T-cell (primary cell): Measurements from ENCODE around the gene GPR32. TPM values are rescaled to one million over a fixed set of nuclear protein-coding genes. Genes with fewer than 3 reads are reported as not detected.
"Not testable (repeated sequence)": the region's sequence is repeated elsewhere in the genome, so short reads cannot be mapped to it uniquely, and the experiment has no call there.

Source experiments
- ATAC-seq, 4 experiments: fragments of 200-7000 bp in 3 of 4; fragments of 150-1000 bp in 1 of 4; cut with Tn5 transposase; replicated peaks in 1 of 4; 1 replicate in 3 of 4; 2 replicates in 1 of 4; pipeline ENCODE4 v1.10.0; 2021; ENCODE audit warnings: moderate library complexity in 3 of 4, mild to moderate bottlenecking in 2 of 4, moderate number of reproducible peaks in 1 of 4
- CTCF ChIA-PET, 2 donors: fragments of 300-600 bp; sonication (Branson Sonifier 250); formaldehyde crosslinking; loops; one replicate each; lab custom pipeline; 2022; ENCODE audit warnings: antibody characterized with exemption in 2 of 2; lab: Charles Lee
- POLR2A ChIA-PET, 2 donors: fragments of 300-600 bp; sonication (Branson Sonifier 250); formaldehyde crosslinking; loops; one replicate each; lab custom pipeline; 2022; ENCODE audit warnings: antibody characterized with exemption in 2 of 2; lab: Charles Lee
- DNase-seq, 35 experiments: peaks; one replicate each; pipeline versions ENCODE4 v3.0.0 to v3.0.0-alpha.2; 2013 to 2023
- H3K27ac ChIP-seq: one replicate; pipeline ENCODE4 v1.5.1; 2013; ENCODE audit warnings: low read length
- H3K27me3 ChIP-seq, 2 experiments: replicated peaks in 1 of 2; 1 replicate in 1 of 2; 2 replicates in 1 of 2; pipeline versions ENCODE4 v1.6.1 to v1.7.0; 2013; ENCODE audit warnings: low read length in 1 of 2, mixed read lengths in 1 of 2; ENCODE audit not compliant: control insufficient read depth in 2 of 2, insufficient read depth in 2 of 2; ENCODE audit errors: extremely low read depth in 1 of 2
- H3K36me3 ChIP-seq, 2 donors: 1 replicate in 1 of 2; 2 replicates in 1 of 2; pipeline versions ENCODE4 v1.6.1 to v1.7.0; 2013; ENCODE audit warnings: low read length in 1 of 2; ENCODE audit not compliant: control insufficient read depth in 2 of 2, insufficient read depth in 1 of 2; ENCODE audit errors: extremely low read depth in 1 of 2
- H3K4me1 ChIP-seq, 2 experiments: 1 replicate in 1 of 2; 2 replicates in 1 of 2; pipeline versions ENCODE4 v1.6.1 to v1.7.0; 2013; ENCODE audit warnings: low read length in 2 of 2, mixed read lengths in 1 of 2; ENCODE audit not compliant: insufficient read depth in 2 of 2, control insufficient read depth in 1 of 2; ENCODE audit errors: extremely low read depth in 1 of 2
- H3K4me3 ChIP-seq, 2 donors: 1 replicate in 1 of 2; 2 replicates in 1 of 2; pipeline versions ENCODE4 v1.5.1 to v1.7.0; 2013; ENCODE audit warnings: mild to moderate bottlenecking in 2 of 2, low read length in 1 of 2, moderate library complexity in 1 of 2; ENCODE audit not compliant: control insufficient read depth in 1 of 2; ENCODE audit errors: extremely low read depth in 1 of 2
- H3K9me3 ChIP-seq: 2 replicates; pipeline ENCODE4 v1.7.0; 2013
- H3K27ac Mint-ChIP-seq, 2 donors: one replicate each; pipeline ENCODE4 v1.8.0; 2020 to 2021; ENCODE audit warnings: mild to moderate bottlenecking in 2 of 2, mixed read lengths in 2 of 2
- H3K27me3 Mint-ChIP-seq, 2 donors: one replicate each; pipeline ENCODE4 v1.8.0; 2021 to 2022; ENCODE audit warnings: mixed read lengths in 2 of 2
- H3K36me3 Mint-ChIP-seq: one replicate; pipeline ENCODE4 v1.8.0; 2021; ENCODE audit warnings: mixed read lengths
- H3K4me1 Mint-ChIP-seq, 3 donors: one replicate each; pipeline ENCODE4 v1.8.0; 2020 to 2022; ENCODE audit warnings: mixed read lengths in 3 of 3, mild to moderate bottlenecking in 1 of 3
- H3K4me3 Mint-ChIP-seq, 3 donors: one replicate each; pipeline ENCODE4 v1.8.0; 2020 to 2022; ENCODE audit warnings: mild to moderate bottlenecking in 3 of 3, mixed read lengths in 3 of 3, moderate library complexity in 3 of 3
- H3K9me3 Mint-ChIP-seq, 3 donors: one replicate each; pipeline ENCODE4 v1.8.0; 2020 to 2022; ENCODE audit warnings: mixed read lengths in 3 of 3
- WGBS: methylation state at CpG from one replicate; pipeline ENCODE4 v1.1.5; 2013; ENCODE audit warnings: missing lambda C conversion rate; ENCODE audit not compliant: insufficient coverage; 5-methylcytosine and 5-hydroxymethylcytosine counted together
- total RNA-seq, 35 experiments: library from RNA in 6 of 35; stranded (reverse) in 6 of 35; fragments of 120-200 nt in 1 of 35; gene quantifications; one replicate each; pipeline versions ENCODE4 v1.2.1 to v1.2.4 and lab custom pipeline; 2013 to 2026

Gene GPR32
- total RNA-seq, 5 donors from 2014 or later (not counting 1 experiment from before 2014, with no cell fraction given): not detected

DNA sequence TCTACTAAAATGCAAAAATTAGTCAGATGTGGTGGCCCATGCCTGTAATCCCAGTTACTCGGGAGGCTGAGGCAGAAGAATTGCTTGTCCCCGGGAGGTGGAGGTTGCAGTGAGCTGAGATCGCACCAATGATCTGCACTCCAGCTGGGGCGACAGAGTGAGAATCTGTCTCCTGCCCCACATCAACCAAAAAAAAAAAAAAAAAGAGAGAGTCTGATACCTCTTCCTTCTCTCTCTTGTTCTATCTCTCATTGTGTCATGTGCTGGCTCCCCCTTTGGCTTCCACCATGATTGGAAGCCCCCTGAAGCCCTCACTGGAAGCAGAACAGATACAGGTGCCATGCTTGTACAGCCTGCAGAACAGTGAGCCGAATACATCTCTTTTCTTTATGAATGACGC lies 26.7 kb upstream of the GPR32 start:
- H3K4me3 Mint-ChIP-seq: no peak overlapping the region
- DNase-seq: no peak
- WGBS: 93% methylated on average over 3 of the region's 6 CpGs

DNA sequence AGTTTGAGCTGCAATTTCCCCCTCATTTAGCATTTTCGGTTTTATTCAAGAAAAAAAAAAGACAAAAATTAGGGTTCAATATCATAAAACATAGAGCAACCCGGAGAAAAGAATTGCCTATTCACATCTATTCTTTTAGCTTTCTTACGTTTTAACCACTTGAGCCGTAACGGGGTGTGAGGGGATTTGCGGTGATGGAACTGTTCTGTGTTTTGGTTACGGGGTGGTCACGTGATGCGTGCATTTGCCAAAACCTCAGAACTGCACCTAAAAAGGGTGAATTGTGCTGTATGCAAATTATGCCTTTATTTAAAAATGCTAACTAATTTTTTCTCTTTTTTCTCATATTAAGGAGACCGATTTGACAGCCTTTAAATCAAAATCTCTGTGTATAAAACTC lies 25.0 kb upstream of the GPR32 start:
- Mint-ChIP-seq H3K9me3 (no peaks in the 10 kb centered on the region), H3K4me3 (no peak overlapping the region), H3K4me1 (no peaks in the 10 kb centered on the region), H3K27me3 (peaks cover 27 to 40% of the 10 kb centered on the region in 2 donors), H3K27ac (no peak overlapping the region), H3K36me3 (no peaks in the 10 kb centered on the region)
- DNase-seq: no peak
- Histone ChIP-seq H3K4me3 (no peak overlapping the region), H3K36me3 (no peaks in the 10 kb centered on the region), H3K9me3 (no peaks in the 10 kb centered on the region), H3K27ac (no peak overlapping the region), H3K4me1 (no peaks in the 10 kb centered on the region), H3K27me3 (peaks cover 0 to 38% of the 10 kb centered on the region in 2 experiments)
- ChIA-PET CTCF (interaction anchor here in 1 of 2 donors (0.6 kb wide), 1 partner anchor 10 kb away, joined by 8 read pairs; no protein-coding TSS in a partner anchor), POLR2A (no interaction called here)
- no CpG with 5 or more reads among the region's 10 CpGs for WGBS
- ATAC-seq: no peak

More for the DNA sequence above, 26.7 kb upstream of the GPR32 start:
- Histone ChIP-seq H3K36me3 (no peaks in the 10 kb centered on the region), H3K27ac (no peak overlapping the region), H3K4me3 (no peak overlapping the region), H3K4me1 (no peaks in the 10 kb centered on the region), H3K9me3 (no peaks in the 10 kb centered on the region), H3K27me3 (peaks cover 0 to 47% of the 10 kb centered on the region in 2 experiments)
- ChIA-PET CTCF (no interaction called here), POLR2A (no interaction called here)
- Mint-ChIP-seq H3K9me3 (no peaks in the 10 kb centered on the region), H3K27ac (no peak overlapping the region), H3K4me1 (peaks cover 0 to 7% (median 0%) of the 10 kb centered on the region in 3 donors), H3K27me3 (peaks cover 40 to 52% of the 10 kb centered on the region in 2 donors), H3K36me3 (no peaks in the 10 kb centered on the region)
- ATAC-seq: no peak

DNA sequence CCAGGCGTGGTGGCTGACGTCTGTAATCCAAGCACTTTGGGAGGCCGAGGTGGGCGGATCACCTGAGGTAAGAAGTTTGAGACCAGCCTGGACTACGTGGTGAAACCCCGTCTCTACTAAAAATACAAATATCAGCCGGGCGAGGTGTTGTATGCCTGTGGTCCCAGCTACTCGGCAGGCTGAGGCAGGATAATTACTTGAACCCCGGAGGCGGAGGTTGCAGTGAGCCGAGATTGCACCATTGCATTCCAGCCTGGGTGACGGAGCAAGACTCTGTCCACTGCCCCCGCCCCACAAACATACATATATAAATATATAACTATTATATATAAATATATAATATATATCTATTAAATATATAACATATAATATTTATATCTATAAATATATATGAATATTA lies 23.1 kb upstream of the GPR32 start:
- peaks cover 0 to 22% of the 10 kb centered on the region in 2 experiments for H3K27me3 ChIP-seq
- DNase-seq, CTCF ChIA-PET, H3K9me3 Mint-ChIP-seq, H3K27ac ChIP-seq, H3K9me3 ChIP-seq, H3K4me3 Mint-ChIP-seq, H3K36me3 ChIP-seq, H3K36me3 Mint-ChIP-seq, H3K4me3 ChIP-seq, H3K4me1 ChIP-seq, ATAC-seq, H3K27ac Mint-ChIP-seq, H3K4me1 Mint-ChIP-seq, POLR2A ChIA-PET: not testable (repeated sequence)
- 94% methylated on average over 6 of the region's 14 CpGs for WGBS
- H3K27me3 Mint-ChIP-seq: peaks cover 18 to 22% of the 10 kb centered on the region in 2 donors

DNA sequence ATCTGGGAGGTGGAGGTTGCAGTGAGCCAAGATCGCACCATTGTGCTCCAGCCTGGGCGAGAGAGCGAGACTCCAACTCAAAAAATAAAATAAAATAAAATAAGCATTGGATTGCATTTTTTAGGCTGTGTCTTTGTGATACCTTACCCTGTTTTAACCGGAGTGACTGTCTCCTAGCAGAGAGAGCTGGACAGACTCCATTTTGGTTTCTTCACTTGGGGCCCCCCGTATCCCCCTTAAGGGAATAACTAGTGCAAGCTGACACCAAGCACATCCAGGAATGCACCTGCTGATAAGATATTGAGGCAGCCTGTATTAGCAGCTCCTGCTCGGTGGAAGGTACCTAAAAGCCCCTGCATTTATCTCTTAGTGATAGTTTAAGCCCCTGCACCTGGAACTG lies 20.8 kb upstream of the GPR32 start:
- H3K27me3 Mint-ChIP-seq: peaks cover 20 to 24% of the 10 kb centered on the region in 2 donors
- H3K9me3 ChIP-seq: no peaks in the 10 kb centered on the region
- ChIA-PET POLR2A (no interaction called here), CTCF (no interaction called here)
- no peak overlapping the region for H3K27ac Mint-ChIP-seq
- no peaks in the 10 kb centered on the region for H3K36me3 Mint-ChIP-seq
- H3K4me1 ChIP-seq: no peaks in the 10 kb centered on the region
- WGBS: 72% methylated on average over 2 of the region's 6 CpGs
- H3K27me3 ChIP-seq: peaks cover 0 to 14% of the 10 kb centered on the region in 2 experiments
- H3K4me1 Mint-ChIP-seq: no peaks in the 10 kb centered on the region
- no peak for DNase-seq
- no peak overlapping the region for H3K4me3 ChIP-seq
- H3K4me3 Mint-ChIP-seq: no peak overlapping the region
- no peak overlapping the region for H3K27ac ChIP-seq
- no peaks in the 10 kb centered on the region for H3K9me3 Mint-ChIP-seq
- ATAC-seq: no peak
- H3K36me3 ChIP-seq: no peaks in the 10 kb centered on the region

DNA sequence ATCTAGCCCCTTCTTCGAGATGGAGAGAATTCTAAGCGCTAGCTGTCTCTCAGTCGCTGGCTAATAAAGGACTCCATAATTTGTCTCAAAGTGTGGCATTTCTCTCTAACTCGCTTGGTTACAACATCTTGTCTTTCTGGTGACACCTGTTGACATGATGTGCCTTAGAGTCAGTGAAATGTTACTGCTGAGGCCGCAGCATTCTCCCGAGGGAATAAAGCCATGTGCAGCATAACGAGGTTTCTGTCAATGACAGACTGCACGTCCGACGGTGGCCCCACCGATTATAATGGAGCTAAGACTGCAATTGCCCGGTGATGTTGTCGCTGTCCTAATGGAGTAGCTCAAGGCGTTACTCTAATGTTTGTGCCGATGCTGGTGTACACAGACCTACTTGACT lies 20.3 kb upstream of the GPR32 start:
- Histone ChIP-seq H3K27ac (no peak overlapping the region), H3K36me3 (no peaks in the 10 kb centered on the region), H3K9me3 (no peaks in the 10 kb centered on the region), H3K4me1 (no peaks in the 10 kb centered on the region), H3K27me3 (peaks cover 0 to 13% of the 10 kb centered on the region in 2 experiments), H3K4me3 (no peak overlapping the region)
- ATAC-seq: no peak
- H3K27me3 Mint-ChIP-seq: peaks cover 20 to 24% of the 10 kb centered on the region in 2 donors
- H3K36me3 Mint-ChIP-seq: no peaks in the 10 kb centered on the region
- POLR2A ChIA-PET: no interaction called here
- H3K27ac Mint-ChIP-seq: no peak overlapping the region
- no peak for DNase-seq
- CTCF ChIA-PET: no interaction called here
- no peak overlapping the region for H3K4me3 Mint-ChIP-seq
- no peaks in the 10 kb centered on the region for H3K4me1 Mint-ChIP-seq
- WGBS: 87% methylated on average over 12 of the region's 15 CpGs
- H3K9me3 Mint-ChIP-seq: no peaks in the 10 kb centered on the region

DNA sequence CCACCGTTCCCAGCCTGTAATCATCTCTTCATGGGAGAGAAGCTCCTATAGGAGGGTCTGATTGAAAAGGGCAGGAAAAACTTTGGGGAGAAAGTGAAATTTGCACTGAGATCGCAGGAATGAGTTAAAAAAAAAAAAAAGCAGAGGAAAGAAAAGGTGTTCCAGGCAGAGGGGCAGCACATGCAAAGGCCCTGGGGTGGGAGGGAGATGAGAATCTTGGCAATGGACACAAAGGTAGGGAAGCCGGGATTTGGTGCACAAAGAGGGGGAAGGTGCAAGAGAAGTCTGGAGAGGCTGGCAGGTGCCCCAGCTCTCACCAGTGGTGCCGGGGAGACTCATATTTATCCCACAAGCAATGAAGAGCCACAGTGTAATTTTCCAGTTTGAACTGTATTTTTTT lies 16.4 kb upstream of the GPR32 start:
- ChIA-PET POLR2A (no interaction called here), CTCF (no interaction called here)
- Histone ChIP-seq H3K4me3 (no peak overlapping the region), H3K4me1 (no peaks in the 10 kb centered on the region), H3K27me3 (peaks cover 0 to 10% of the 10 kb centered on the region in 2 experiments), H3K27ac (no peak overlapping the region), H3K36me3 (no peaks in the 10 kb centered on the region), H3K9me3 (no peaks in the 10 kb centered on the region)
- no peak for ATAC-seq
- H3K4me3 Mint-ChIP-seq: no peak overlapping the region
- no peaks in the 10 kb centered on the region for H3K4me1 Mint-ChIP-seq
- WGBS: 63% methylated on average over 2 of the region's 4 CpGs
- H3K27ac Mint-ChIP-seq: no peak overlapping the region
- H3K9me3 Mint-ChIP-seq: no peaks in the 10 kb centered on the region
- H3K36me3 Mint-ChIP-seq: no peaks in the 10 kb centered on the region
- peaks cover 17 to 19% of the 10 kb centered on the region in 2 donors for H3K27me3 Mint-ChIP-seq
- DNase-seq: no peak

DNA sequence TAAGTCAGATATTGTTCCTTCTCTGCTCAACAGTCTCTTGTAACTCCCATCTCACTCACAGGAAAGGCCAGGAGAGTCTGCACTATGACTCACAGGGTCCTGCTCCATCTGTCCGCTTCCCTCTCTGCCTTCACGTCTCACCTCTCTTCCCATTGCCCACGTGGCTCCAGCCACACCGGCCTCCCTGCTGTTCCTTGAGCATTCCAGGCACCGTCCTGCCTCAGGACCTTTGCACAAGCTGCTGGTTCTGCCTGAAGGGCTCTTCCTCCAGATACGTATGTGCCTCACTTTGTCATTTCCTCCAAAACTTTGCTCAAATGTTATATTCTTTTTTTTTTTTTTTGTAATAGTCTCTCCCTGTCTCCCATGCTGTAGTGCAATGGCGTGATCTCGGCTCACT lies 14.0 kb upstream of the GPR32 start:
- H3K4me1 Mint-ChIP-seq: not testable (repeated sequence)

More for the DNA sequence above, 14.0 kb upstream of the GPR32 start:
- H3K9me3 Mint-ChIP-seq, H3K4me3 ChIP-seq, H3K9me3 ChIP-seq, DNase-seq, POLR2A ChIA-PET, CTCF ChIA-PET, H3K4me3 Mint-ChIP-seq, H3K36me3 ChIP-seq, H3K27ac Mint-ChIP-seq, H3K4me1 ChIP-seq, H3K36me3 Mint-ChIP-seq, H3K27ac ChIP-seq, ATAC-seq: not testable (repeated sequence)
- WGBS: 61% methylated on average over 4 of the region's 8 CpGs
- peaks cover 17 to 23% of the 10 kb centered on the region in 2 donors for H3K27me3 Mint-ChIP-seq
- peaks cover 0 to 13% of the 10 kb centered on the region in 2 experiments for H3K27me3 ChIP-seq
